HCT116 (cell line): ENCODE measurements around the gene PRM2.

Source experiments
- ATF3 ChIP-seq: IDR thresholded peaks from 2 replicates; pipeline ENCODE4 v1.6.1; 2012
- CTCF ChIP-seq, 3 experiments: fragments of 200-600 bp in 1 of 3; sonication (generic) in 1 of 3; IDR thresholded peaks in 2 of 3; conservative IDR thresholded peaks in 1 of 3; 2 replicates each; pipeline ENCODE4 v1.5.1; 2012 to 2017; ENCODE audit warnings: low read depth in 2 of 3, low read length in 2 of 3, antibody characterized with exemption in 1 of 3, borderline replicate concordance in 1 of 3, control low read depth in 1 of 3, mild to moderate bottlenecking in 1 of 3, mixed read lengths in 1 of 3, mixed run types in 1 of 3, moderate library complexity in 1 of 3; ENCODE audit not compliant: insufficient read depth in 1 of 3
- ELF1 ChIP-seq: IDR thresholded peaks from 2 replicates; pipeline ENCODE4 v1.6.1; 2012; ENCODE audit warnings: low read depth, borderline replicate concordance
- EZH2 ChIP-seq: fragments of 200-600 bp; sonication (generic); IDR thresholded peaks from 2 replicates; pipeline ENCODE4 v1.6.1; 2017; ENCODE audit warnings: antibody characterized with exemption, mixed run types
- EZH2phosphoT487 ChIP-seq: fragments of 200-600 bp; IDR thresholded peaks from 2 replicates; pipeline ENCODE4 v1.6.1; 2018; ENCODE audit warnings: antibody characterized with exemption, borderline replicate concordance
- JUND ChIP-seq: IDR thresholded peaks from 2 replicates; pipeline ENCODE4 v1.6.1; 2012
- MAX ChIP-seq: IDR thresholded peaks from 2 replicates; pipeline ENCODE4 v1.6.1; 2012
- POLR2A ChIP-seq: IDR thresholded peaks from 2 replicates; pipeline ENCODE4 v1.7.0; 2011; ENCODE audit warnings: borderline replicate concordance; ENCODE audit not compliant: insufficient read depth, insufficient read length; ENCODE audit errors: extremely low read depth
- POLR2AphosphoS5 ChIP-seq: IDR thresholded peaks from 2 replicates; pipeline ENCODE4 v1.6.1; 2011; ENCODE audit warnings: mild to moderate bottlenecking, low read depth, low read length, moderate library complexity
- SIN3A ChIP-seq: IDR thresholded peaks from 2 replicates; pipeline ENCODE4 v1.6.1; 2012; ENCODE audit warnings: low read depth
- TCF7L2 ChIP-seq: IDR thresholded peaks from 2 replicates; pipeline ENCODE4 v1.7.0; 2011; ENCODE audit warnings: borderline replicate concordance, inconsistent platforms; ENCODE audit not compliant: insufficient read depth, insufficient read length; ENCODE audit errors: extremely low read depth
- ZBTB33 ChIP-seq: IDR thresholded peaks from 2 replicates; pipeline ENCODE4 v1.6.1; 2011; ENCODE audit warnings: mild to moderate bottlenecking, low read length, moderate library complexity; ENCODE audit not compliant: insufficient replicate concordance; ENCODE audit errors: extremely low read depth

GRCh38 chr16:11303405-11304138 is 27.3 kb upstream of the PRM2 start:
- no peak for TF ChIP-seq SIN3A
- no peak for TF ChIP-seq CTCF (IDR thresholded peaks at IDR 0.05 in 2 of 3, conservative IDR thresholded peaks at IDR 0.05 in 1 of 3; ENCODE audit: borderline replicate concordance in 1 of 3, insufficient read depth in 1 of 3, low read depth in 2 of 3, low read length in 2 of 3)
- TF ChIP-seq EZH2 = no peak
- no peak for TF ChIP-seq ATF3
- no peak for TF ChIP-seq POLR2AphosphoS5
- no peak for TF ChIP-seq EZH2phosphoT487
- no peak for TF ChIP-seq POLR2A
- no peak for TF ChIP-seq ZBTB33
- TF ChIP-seq MAX = no peak
- TF ChIP-seq JUND = no peak
- TF ChIP-seq TCF7L2 = no peak
- TF ChIP-seq ELF1 = no peak
